Inflammatory macrophage treated with lipopolysaccharide for 1 hour (primary cell): Measurements from ENCODE around the gene TUT7.
A peak's percentile ranks its signal among the peaks of the same experiment; 100 is the strongest.
"Not testable (repeated sequence)": the region's sequence is repeated elsewhere in the genome, so short reads cannot be mapped to it uniquely, and the experiment has no call there.

ENCODE experiments used
- DNase-seq, 2 donors: peaks; one replicate each; pipeline ENCODE4 v3.0.0-alpha.2; 2020 to 2022

TUT7 gene

GRCh38 chr9:86354011-86354817 is at the start of gene TUT7:
Gene TUT7 (minus strand): TSS chr9:86354410. CDS start chr9:86353199, 1,211 bp downstream.
- peak; percentile 92 to 96 for DNase-seq

GRCh38 chr9:86402591-86402990 is 48.4 kb upstream of the TUT7 start:
- no peak for DNase-seq

- DNase-seq, result no peak
Observed at GRCh38 chr9:86396412-86396811, 42.2 kb upstream of the TUT7 start.

GRCh38 chr9:86390184-86390583 is 36.0 kb upstream of the TUT7 start:
- DNase-seq, result not testable (repeated sequence)

- DNase-seq, result peak; percentile 19 to 41
Observed at GRCh38 chr9:86389628-86390027, 35.4 kb upstream of the TUT7 start.

GRCh38 chr9:86387376-86387775 is 33.2 kb upstream of the TUT7 start:
- DNase-seq, result no peak

GRCh38 chr9:86383000-86383399 is 28.8 kb upstream of the TUT7 start:
- DNase-seq, result not testable (repeated sequence)

GRCh38 chr9:86376016-86376415 is 21.8 kb upstream of the TUT7 start:
- no peak for DNase-seq

GRCh38 chr9:86369810-86370209 is 15.6 kb upstream of the TUT7 start:
- no peak for DNase-seq

GRCh38 chr9:86368871-86369521 is 14.8 kb upstream of the TUT7 start:
- peak; percentile 95 to 100 for DNase-seq

GRCh38 chr9:86361176-86361575 is 7.0 kb upstream of the TUT7 start:
- no peak for DNase-seq

GRCh38 chr9:86359151-86359879 is 5.1 kb upstream of the TUT7 start:
- peak; percentile 69 to 84 for DNase-seq

GRCh38 chr9:86356871-86357866 is 3.0 kb upstream of the TUT7 start:
- no peak for DNase-seq

GRCh38 chr9:86355814-86356213 is 1.6 kb upstream of the TUT7 start:
- no peak for DNase-seq

GRCh38 chr9:86354818-86355309 is 654 bp upstream of the TUT7 start:
- DNase-seq, result peak in 1 of 2 donors; percentile 28

GRCh38 chr9:86353655-86354010 is 577 bp downstream of the TUT7 start:
- DNase-seq, result no peak

- DNase-seq, result peak in 1 of 2 donors; percentile 34
Observed at GRCh38 chr9:86352440-86353077, 1.7 kb downstream of the TUT7 start.

- DNase-seq, result no peak
Observed at GRCh38 chr9:86351880-86352279, 2.3 kb downstream of the TUT7 start.

- DNase-seq, result peak; percentile 52 to 60
Observed at GRCh38 chr9:86350006-86350760, 4.0 kb downstream of the TUT7 start.

GRCh38 chr9:86349271-86349670 is 4.9 kb downstream of the TUT7 start:
- DNase-seq, result no peak

GRCh38 chr9:86347991-86348390 is 6.2 kb downstream of the TUT7 start:
- DNase-seq, result peak in 1 of 2 donors; percentile 45
